HG03378 (cell line): ENCODE results near the gene DVL1.
"Not testable (repeated sequence)": the region's sequence is repeated elsewhere in the genome, so short reads cannot be mapped to it uniquely, and the experiment has no call there.

ENCODE experiments used
- ATAC-seq: cut with Tn5 transposase; IDR thresholded peaks from one replicate; pipeline ENCODE4 v1.9.1; 2021; ENCODE audit warnings: mild to moderate bottlenecking, moderate library complexity; ENCODE audit not compliant: unreplicated experiment

DVL1 gene

DNA sequence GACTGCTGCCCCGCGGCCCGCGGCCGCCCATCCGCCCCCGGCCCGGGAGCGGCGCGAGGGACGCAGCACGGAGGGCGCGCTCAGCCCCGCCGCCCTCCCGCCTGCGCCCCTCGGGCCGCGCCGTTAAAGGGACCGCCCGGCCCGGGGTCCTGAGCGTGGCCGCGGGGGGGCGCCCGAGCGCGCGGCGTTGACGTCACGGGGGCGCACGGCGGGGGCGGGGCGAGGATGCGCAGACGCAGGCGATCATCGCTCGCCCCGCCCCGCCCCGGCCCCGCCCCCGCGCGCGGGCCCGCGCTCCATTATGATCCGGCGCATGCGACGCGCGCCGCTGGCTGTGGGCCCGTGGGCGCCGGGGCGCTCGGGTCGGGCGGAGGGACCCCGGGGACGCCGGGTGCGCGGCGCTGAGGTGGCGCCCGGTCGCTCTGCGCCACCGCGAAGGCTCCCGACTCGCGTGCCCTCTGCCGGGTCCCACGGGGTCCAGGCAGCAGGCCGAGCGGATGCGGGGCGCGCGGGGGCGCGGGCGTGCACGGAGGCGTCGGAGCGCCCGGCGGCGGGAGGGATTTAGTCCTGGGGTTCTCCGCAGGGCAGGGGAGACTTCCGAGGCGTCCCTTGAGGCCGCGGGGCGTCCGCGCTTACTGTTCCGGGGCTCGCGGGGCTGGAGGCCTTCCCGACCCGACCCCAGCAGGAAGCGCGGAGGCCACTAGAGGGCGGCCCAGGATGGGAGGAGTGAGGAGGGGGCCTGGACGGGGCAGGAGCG, at the start of gene DVL1:
Gene DVL1, minus strand, starts transcription at position 163 of the 757 bp plus-strand sequence. CDS start 353 bp downstream, outside the sequence.
- ATAC-seq, result no peak

DNA sequence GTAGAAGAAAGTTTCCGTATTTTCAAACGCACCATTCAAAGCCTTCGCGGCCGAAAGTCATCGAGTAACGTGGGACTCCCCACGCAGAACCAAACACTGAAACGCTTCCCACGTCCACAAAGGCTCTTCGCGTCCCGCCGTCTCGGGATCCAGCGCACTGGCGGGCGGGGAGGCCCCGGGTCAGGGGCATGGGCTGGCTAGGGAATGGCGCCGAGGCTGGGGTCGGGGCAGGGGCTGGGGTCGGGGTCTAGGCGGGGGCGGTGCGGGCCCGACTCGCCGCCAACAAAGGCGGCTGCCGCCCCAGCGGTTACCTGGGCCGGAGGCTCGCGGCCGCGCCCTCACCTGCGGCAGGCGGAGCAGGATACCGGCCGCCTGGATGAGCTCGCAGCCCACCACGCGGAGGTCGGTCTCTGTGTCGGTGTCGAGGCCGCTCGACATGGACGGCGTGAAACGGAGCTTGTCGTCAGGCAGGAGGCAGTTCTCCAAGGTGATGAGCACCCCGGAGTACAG, 49.5 kb upstream of the DVL1 start:
- ATAC-seq, result peak; percentile 17

DNA sequence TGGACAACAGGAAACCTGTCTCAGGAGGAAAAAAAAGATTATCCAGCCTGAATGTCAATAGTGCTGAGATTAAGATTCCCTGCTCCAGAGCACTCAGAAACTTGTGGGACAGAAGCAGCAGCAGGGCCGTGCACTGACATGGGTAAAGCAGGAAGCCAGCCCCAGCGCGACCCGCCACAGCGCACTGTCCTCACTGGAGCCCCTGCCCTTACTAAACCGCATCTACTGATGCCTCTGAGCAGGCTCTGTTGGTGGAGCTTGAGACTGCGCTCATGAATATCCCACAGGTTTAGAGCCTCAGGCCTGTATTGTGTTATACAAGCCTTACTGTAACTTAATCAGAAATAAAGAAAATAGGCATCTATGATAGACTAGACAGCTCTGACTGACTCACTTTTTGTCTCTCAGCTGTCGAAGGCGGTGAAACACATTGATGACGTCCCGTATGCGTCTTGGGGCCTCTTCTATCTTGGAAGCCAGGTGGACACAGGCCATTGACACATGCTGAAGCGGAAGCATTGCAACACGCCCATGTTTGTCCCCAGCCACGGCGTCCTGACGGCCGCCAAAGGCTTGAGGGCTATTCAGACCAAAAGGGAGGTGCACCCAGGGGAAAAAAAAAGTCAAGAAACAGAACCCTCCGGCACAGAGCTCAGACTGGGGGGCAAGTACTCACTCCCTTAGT, 48.8 kb upstream of the DVL1 start:
- ATAC-seq, result no peak

DNA sequence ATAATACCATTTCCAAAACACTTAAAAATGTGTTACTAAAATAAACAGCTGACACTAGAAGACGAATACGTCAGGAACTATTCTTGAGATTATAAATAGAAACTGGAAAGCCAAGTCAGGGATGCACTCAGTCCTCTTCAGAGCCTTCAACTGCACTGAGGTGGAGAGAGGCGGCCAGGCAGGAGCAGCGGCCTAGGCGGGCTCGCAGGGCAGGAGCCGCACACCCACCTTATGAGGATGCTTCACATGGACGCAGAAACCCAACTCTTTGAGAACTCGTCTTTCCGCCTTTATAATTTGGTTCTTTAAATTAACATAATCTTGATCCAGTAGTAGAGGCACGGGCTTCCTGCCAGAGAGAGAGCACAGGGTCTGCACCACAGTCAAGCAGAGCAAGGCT, 45.9 kb upstream of the DVL1 start:
- ATAC-seq, result no peak

DNA sequence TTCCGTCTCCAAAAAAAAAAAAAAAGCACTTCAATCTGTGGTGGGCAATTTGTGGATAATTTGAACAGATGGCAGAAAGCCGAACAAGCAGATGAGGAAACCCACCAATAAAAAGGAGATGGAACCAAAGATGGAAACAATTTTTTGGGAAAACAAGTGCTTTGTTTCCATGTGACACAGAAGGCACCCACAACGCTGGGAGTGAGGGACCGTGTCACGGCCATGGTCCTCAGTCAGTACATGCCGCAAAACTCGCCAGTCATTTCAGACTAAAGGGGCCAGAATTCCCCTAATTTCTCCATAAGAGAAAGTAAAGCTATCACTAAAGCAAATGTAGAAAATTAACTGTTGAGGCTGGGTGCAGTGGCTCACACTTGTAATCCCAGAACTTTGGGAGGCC, 44.9 kb upstream of the DVL1 start:
- ATAC-seq, result no peak

DNA sequence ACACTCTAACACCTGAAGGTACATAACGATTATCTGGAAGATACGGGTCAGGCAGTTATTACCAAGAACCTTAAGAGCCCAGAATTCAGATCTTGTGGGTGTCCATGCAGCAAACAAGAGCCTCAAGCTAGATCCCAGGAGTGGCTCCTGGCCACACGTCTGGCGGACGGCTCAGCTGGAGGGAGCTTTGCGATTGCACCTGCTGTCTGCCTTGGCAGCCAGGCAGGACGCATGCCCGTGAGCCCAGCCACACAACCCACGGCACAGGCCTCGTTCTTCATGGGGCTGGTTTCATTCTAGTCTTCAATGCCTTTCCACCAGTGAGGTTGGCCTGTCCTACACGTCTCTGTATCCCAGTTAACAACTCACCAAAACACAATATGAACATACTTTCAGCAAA, 44.2 kb upstream of the DVL1 start:
- no peak for ATAC-seq

DNA sequence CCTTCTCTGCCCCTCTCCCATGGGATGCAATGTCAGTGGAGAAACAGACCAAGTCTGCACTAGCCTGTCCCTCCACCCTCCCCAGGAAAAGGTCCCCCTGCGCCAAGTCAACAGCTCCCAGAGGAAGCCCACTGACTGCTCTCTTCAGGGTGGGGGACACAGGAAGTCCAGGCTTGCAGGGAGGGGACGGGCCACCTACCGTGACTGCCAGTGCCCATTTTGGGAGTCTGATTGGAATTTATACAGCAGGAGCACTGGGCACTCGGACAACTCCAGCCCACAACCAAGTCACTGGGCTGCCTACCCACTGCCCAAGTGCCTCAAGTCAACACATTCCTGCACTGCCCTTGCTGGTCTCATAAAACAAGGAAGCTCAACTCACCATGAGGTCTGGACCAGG, 43.8 kb upstream of the DVL1 start:
- no peak for ATAC-seq

DNA sequence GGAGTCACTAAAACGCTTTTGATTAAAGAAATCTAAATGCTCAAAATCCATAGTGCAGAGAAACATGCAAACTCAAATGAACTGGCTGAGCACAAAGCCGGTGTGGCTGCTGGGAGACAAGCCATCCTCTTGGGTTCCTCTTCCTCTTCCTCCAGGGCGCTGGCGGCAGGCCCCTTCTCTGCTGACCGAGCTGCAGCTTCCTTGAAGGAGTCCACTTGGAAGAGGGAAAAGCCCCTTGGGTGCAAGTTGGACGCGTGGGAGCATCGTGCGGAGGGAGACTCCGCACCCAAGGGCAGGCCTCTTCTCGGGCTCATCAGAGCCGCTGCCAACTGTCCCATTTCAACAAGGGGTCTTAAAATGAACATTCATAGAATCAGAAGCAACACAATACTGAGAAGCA, 42.0 kb upstream of the DVL1 start:
- no peak for ATAC-seq

DNA sequence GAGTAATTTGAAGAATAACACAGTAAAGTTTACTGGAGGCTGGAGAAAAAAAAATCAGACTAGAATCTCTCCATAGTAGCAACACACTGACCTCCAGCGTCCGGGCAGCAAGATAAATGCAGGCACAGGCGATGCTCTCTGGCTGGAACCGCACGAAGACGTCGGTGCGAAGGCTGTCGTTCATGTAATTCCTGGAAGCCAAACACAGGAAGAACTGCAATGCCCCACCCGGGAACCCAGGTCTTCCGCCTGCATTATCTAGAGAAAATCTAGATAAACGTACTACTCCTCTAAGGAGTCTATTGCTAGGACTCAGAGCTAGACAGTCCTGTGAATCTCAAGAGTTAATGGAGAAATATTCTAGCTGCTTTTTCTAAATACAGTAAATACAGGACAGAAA, 41.5 kb upstream of the DVL1 start:
- ATAC-seq, result no peak

DNA sequence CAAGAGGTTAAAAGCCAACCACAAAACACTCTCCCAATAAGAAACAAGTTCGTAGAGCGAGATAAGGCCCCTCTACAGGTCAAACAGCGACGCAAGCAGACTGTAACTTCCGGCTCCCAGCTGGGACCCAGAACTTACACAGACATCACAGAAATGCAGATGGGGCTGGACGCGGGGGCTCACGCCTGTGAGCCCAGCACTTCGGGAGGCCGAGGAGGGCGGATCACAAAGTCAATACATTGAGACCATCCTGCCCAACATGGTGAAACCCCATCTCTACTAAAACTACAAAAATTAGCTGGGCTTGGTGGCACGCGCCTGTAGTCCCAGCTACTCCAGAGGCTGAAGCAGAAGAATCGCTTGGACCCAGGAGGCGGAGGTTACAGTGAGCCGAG, 38.9 kb upstream of the DVL1 start:
- no peak for ATAC-seq

DNA sequence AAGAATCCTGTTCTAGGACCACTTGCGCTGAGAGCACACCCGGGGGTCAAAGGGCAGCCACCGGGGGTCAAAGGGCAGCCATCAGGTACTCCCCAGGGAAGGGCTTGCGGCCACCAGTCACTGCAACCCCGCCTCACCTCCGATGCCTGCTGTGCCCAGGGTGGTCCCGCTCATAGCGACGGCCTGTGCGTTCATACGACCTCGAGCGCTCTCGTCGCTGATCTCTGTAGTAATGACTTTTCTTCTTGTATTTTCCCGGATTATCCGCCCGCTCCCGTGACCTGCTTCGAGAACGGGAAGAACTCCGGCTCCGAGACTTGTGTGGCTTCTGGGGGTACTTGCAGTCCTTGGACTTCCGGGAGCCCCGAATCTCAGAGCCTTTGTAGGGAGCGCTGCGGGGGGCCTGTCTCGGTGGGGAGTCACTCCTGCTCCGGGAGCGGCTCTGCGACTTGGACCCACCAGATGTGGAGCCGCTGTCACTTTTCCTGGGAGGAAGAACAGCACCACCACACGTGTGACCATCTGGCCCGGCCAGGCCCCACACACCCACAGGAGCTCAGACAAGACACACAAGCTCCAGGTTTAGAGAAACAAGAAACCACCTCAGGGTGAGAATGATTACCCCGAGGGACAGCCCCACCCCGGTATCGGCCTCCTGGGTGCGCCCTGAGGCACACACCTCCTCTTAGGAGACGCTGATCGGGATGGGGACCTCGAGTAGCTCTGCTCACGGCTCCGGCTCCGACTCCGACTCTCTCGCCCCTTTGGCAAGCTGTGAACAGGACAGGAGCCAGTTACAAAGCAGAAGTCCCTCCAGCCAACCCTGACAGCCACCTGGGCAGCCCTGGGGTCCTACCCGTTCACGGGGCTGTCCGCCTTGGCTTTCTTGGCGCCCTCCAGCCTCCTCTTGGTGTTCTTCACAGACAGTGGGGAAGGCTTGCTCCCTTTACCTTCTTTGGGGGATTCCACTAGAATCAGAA, 38.2 kb upstream of the DVL1 start:
- ATAC-seq, result no peak

DNA sequence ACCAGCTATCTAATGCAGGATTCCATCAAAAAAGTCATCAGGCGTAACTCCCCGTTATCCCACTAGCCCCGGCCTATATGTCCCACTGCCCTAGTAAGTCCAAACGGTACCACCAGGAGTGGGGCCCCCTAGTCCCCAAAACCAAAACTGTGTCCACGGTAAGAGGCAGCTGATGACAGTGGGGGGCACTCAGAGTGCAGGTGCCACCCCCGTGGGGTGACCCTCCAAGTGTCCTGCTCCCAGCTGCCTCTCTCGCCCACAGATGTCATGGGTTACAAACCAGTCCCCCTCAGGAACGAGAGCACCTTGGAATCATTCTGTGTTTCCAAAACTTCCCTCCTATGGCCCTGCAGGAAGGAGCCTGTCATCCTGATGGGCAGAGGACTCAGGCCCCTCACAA, 36.7 kb upstream of the DVL1 start:
- ATAC-seq, result no peak

DNA sequence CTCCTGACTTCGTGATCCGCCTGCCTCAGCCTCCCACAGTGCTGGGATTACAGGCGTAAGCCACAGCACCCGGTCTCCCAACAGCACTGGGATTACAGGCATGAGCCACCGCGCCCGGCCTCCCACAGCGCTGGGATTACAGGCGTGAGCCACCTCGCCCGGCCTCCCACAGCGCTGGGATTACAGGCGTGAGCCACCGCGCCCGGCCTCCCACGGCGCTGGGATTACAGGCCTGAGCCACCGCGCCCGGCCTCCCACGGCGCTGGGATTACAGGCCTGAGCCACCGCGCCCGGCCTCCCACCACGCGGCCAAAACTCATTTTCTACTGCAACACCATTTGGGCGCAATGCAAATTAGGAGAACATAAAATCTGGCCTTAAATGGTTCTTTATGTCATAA, 36.1 kb upstream of the DVL1 start:
- not testable (repeated sequence) for ATAC-seq

DNA sequence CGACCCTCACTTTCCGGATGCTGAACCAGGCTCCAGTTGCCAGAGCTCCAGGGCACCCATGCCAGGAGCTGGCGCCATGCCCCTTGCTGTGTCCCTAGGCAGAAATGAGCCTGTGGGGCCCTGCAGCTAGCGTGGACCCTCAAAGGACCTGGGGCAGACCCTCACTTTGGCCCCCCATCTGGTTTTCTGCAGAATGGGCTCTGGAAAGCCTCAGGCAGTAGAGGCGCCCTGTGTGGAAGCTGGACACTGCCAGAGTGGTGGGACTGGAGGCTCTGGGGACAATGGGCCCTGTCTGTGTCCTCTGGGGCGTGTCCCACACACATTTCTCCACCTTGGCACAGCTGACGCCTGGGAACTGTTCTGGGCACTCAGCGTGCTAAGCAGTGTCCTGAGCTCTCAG, 32.1 kb upstream of the DVL1 start:
- no peak for ATAC-seq

DNA sequence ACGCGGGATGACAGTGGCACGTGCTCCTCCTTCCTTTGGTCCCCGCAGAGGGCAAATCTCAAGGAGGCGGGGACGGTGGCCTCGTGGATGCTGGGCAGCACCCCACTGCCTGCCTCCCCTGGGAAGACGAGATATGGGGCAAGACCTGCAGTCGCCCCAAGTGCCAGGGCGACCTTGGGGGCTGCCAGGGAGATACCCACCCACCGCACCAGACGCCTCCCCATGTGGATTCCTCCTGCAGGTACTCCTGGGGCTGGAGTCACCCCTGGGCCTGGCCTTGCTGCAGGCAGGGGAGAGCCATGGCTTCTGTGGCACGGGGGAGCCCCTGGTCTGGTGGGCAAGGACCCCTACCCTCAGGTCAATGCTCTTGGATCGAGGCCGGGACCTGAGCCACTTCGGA, 31.6 kb upstream of the DVL1 start:
- no peak for ATAC-seq

DNA sequence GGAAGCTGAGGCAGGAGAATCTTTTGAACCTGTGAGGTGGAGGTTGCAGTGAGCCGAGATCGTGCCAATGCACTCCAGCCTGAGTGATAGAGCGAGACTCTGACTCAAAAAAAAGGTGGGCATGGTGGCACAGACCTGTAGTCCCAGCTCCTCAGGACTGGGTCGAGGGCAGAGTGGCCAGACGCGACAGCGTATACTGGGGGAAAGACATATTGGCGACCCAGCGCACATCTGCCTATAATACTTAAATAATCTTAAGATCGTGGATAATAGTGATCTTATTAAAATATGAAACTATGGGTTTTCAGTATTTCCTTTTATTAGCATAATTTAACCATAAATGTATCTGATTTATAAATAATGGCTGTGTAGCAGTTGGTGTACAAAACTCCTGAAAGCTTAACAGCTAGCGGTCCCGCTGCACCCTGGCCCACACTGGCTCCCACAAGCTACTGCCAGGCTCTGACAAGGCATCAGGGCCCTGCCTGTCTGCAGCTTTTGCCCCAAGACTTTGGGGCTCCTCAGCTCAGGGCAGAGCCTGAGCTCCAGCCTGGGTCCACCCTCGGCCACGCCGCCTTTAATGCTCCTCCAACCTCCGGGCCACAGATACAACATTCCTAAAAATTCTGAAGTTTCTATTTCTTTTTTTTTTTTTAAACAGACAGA, 28.5 kb upstream of the DVL1 start:
- no peak for ATAC-seq

DNA sequence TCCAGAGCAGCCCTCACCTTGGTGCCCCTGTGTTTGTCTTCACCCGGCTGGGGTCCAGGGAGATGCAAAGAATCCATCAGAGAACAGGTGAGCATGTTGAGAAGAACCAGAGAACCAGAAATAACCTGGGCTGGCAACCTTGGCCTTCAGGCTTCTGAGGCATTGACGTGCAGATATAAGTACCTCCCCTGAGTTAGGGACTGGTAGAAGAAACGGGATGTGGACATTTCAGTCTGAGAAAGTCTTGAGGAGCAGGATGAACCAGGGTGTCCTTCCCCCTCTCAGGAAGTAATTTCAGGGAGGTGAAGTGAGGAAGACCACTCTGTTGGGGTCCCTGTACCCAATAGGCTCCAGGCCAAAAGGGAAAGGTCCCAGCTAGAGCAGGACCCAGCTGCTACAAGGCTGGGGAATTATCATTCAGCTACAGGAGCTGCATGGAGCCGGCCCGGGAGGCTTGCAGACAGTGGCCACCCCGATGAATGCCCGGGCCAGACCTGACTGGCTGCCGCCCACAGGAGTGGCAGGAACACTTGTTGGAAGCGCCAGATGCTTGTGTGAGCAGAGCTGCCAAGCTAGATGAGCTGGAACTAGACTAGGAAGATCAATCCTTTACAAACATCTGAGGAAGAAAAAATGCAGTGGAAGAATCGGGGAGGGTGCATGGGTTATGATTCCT, 27.5 kb upstream of the DVL1 start:
- ATAC-seq, result no peak

DNA sequence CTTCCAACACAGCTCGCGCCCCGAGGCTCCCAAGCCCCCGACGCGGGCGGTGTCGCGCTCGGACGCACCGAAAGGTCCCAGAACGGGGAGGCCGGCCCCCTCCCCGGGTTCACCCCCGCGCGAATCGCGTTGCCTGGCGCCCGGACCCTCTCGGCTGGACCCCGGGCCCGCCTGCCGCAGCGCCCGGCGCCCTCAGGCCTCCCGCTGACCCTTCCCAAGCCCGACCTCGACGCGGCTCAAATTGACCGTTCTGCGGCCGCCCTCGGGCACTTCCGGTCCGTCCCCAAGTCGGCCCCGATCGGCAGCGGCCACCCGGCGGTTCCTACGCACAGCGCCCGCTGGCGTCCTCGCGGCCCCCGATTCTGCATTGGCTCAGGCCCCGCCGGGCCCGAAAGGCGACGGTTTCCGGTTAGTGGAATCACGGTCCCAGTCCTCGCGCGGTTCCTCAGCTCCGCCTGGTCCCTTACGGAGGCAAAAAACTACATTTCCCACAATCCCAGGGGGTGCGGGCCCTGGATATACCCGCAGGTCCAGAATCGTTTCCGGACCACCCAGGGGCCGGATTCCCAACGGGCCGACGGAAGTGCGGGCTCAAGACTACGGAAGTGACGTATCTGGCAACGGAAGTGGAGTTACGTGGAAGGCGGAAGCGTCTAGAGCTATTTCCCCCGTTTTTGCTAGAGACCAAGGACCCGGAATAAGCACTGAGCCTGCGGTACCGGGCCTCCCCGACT, 25.9 kb upstream of the DVL1 start, which contains the start of gene AURKAIP1:
Gene AURKAIP1, minus strand, starts transcription at position 279 of the 734 bp plus-strand sequence. CDS start 451 bp downstream, outside the sequence.
- peak; percentile 85 for ATAC-seq

DNA sequence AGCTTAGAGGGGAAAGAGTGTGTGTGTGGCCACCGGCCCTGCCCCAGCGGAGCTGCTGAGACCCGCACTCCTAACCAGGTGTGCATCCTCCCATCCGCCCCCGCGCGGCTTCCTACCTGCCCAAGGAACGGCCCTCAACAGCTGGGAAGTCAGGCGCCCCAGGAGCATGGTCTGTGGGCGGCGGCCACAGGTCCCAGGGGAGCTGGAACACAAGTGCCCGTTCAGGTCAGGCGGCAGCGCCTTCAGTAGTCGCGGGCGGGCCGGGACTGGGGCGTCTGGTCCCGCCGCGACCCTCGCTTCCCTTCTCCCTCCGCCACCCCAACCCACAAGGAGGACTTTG, 25.3 kb upstream of the DVL1 start:
- ATAC-seq, result peak; percentile 4
